HCT116 (cell line): ENCODE data around the gene TRIM5. TPM values are rescaled to one million over a fixed set of nuclear protein-coding genes. Genes with fewer than 3 reads are reported as not detected.
"Not testable (repeated sequence)": the region's sequence is repeated elsewhere in the genome, so short reads cannot be mapped to it uniquely, and the experiment has no call there.

Experiments
- ATAC-seq: fragments of 200-7000 bp; cut with Tn5 transposase; 2 replicates; pipeline ENCODE4 v1.9.1; 2020; ENCODE audit warnings: mild to moderate bottlenecking, moderate library complexity
- BruUV-seq: library from RNA; stranded (reverse); fragments of 400-500 nt; replicated peaks from 2 replicates; lab custom pipeline; 2021; lab: Mats Ljungman, UMichigan
- CTCF ChIA-PET: fragments of 300-600 bp; sonication (Branson Sonifier 250); formaldehyde crosslinking; loops from one replicate; lab custom pipeline; 2021; ENCODE audit warnings: antibody characterized with exemption; lab: Charles Lee
- POLR2A ChIA-PET: fragments of 300-600, 350-600 bp; sonication (Branson Sonifier 250); formaldehyde crosslinking; loops from one replicate; lab custom pipeline; 2021; ENCODE audit warnings: antibody characterized with exemption; lab: Charles Lee
- RAD21 ChIA-PET, 2 experiments: fragments of 300-600 bp; sonication (Branson Sonifier 250); formaldehyde crosslinking; loops; one replicate each; lab custom pipeline; 2023; ENCODE audit warnings: low total read pairs in 2 of 2; ENCODE audit not compliant: uncharacterized antibody in 2 of 2, unreplicated experiment in 2 of 2, low non-redundant PET in 1 of 2; lab: Charles Lee
- DNase-seq: peaks from one replicate; pipeline ENCODE4 v3.0.0-alpha.2; 2010; ENCODE audit warnings: low read depth, low spot score
- H2AFZ ChIP-seq: fragments of 200-600 bp; shearing (Covaris generic), sonication (generic); 2 replicates; pipeline ENCODE4 v1.6.1; 2017; ENCODE audit warnings: low read depth, mixed run types, mixed read lengths, antibody characterized with exemption, low read length; ENCODE audit not compliant: poor library complexity, severe bottlenecking
- H3K27ac ChIP-seq: 2 replicates; pipeline ENCODE4 v1.5.1; 2012; ENCODE audit warnings: low read depth, low read length
- H3K27me3 ChIP-seq: fragments of 200-600 bp; sonication (generic); 2 replicates; pipeline ENCODE4 v1.6.1; 2016; ENCODE audit warnings: mixed run types, low read length, mixed read lengths; ENCODE audit not compliant: insufficient read depth
- H3K36me3 ChIP-seq, 2 experiments: fragments of 200-500 bp in 1 of 2; fragments of 200-600 bp in 1 of 2; sonication (Bioruptor generic) in 1 of 2; sonication (generic) in 1 of 2; 2 replicates each; pipeline versions ENCODE4 v1.5.1 to v1.6.1; 2014 to 2016; ENCODE audit warnings: low read length in 2 of 2, inconsistent platforms in 1 of 2, mixed read lengths in 1 of 2, mixed run types in 1 of 2; ENCODE audit not compliant: insufficient read depth in 2 of 2, control insufficient read depth in 1 of 2
- H3K4me1 ChIP-seq, 2 experiments: fragments of 200-600 bp in 1 of 2; sonication (generic) in 1 of 2; 2 replicates each; pipeline versions ENCODE4 v1.5.1 to v1.6.1; 2012 to 2017; ENCODE audit warnings: low read length in 2 of 2, inconsistent platforms in 1 of 2, mild to moderate bottlenecking in 1 of 2, mixed read lengths in 1 of 2, mixed run types in 1 of 2, moderate library complexity in 1 of 2; ENCODE audit not compliant: insufficient read depth in 2 of 2, control insufficient read depth in 1 of 2
- H3K4me2 ChIP-seq: fragments of 200-600 bp; sonication (generic); 2 replicates; pipeline ENCODE4 v1.6.1; 2017; ENCODE audit warnings: mixed run types, low read length, mixed read lengths
- H3K4me3 ChIP-seq, 2 experiments: fragments of 200-600 bp in 1 of 2; sonication (generic) in 1 of 2; replicated peaks in 1 of 2; 2 replicates each; pipeline ENCODE4 v1.5.1; 2011 to 2016; ENCODE audit warnings: low read length in 2 of 2, control low read depth in 1 of 2, low read depth in 1 of 2, mild to moderate bottlenecking in 1 of 2, mixed read lengths in 1 of 2, mixed run types in 1 of 2
- H3K79me2 ChIP-seq: fragments of 200-600 bp; sonication (generic); 2 replicates; pipeline ENCODE4 v1.6.1; 2017; ENCODE audit warnings: mild to moderate bottlenecking, mixed run types, low read length, moderate library complexity, mixed read lengths; ENCODE audit not compliant: insufficient read depth
- H3K9ac ChIP-seq: fragments of 200-600 bp; sonication (generic); 2 replicates; pipeline ENCODE4 v1.6.1; 2016; ENCODE audit warnings: low read length, mixed read lengths
- H3K9me2 ChIP-seq: fragments of 200-600 bp; sonication (generic), shearing (Covaris generic); 2 replicates; pipeline ENCODE4 v1.6.1; 2017; ENCODE audit warnings: mixed run types, mild to moderate bottlenecking, moderate library complexity; ENCODE audit not compliant: insufficient read depth
- H3K9me3 ChIP-seq, 2 experiments: fragments of 200-500 bp in 1 of 2; fragments of 200-600 bp in 1 of 2; sonication (Bioruptor generic) in 1 of 2; sonication (generic) in 1 of 2; 2 replicates each; pipeline ENCODE4 v1.6.1; 2014 to 2017; ENCODE audit warnings: low read length in 2 of 2, mixed read lengths in 2 of 2, inconsistent platforms in 1 of 2, low read depth in 1 of 2, mild to moderate bottlenecking in 1 of 2, mixed run types in 1 of 2, moderate library complexity in 1 of 2; ENCODE audit not compliant: control insufficient read depth in 1 of 2, insufficient read depth in 1 of 2
- H4K20me1 ChIP-seq: fragments of 200-600 bp; sonication (generic), shearing (Covaris generic); 2 replicates; pipeline ENCODE4 v1.6.1; 2017; ENCODE audit warnings: mixed run types, mild to moderate bottlenecking, moderate library complexity; ENCODE audit not compliant: insufficient read depth
- ATF3 ChIP-seq: IDR thresholded peaks from 2 replicates; pipeline ENCODE4 v1.6.1; 2012
- CEBPB ChIP-seq: IDR thresholded peaks from 2 replicates; pipeline ENCODE4 v1.6.1; 2012; ENCODE audit warnings: low read depth
- EZH2 ChIP-seq: fragments of 200-600 bp; sonication (generic); IDR thresholded peaks from 2 replicates; pipeline ENCODE4 v1.6.1; 2017; ENCODE audit warnings: antibody characterized with exemption, mixed run types
- EZH2phosphoT487 ChIP-seq: fragments of 200-600 bp; IDR thresholded peaks from 2 replicates; pipeline ENCODE4 v1.6.1; 2018; ENCODE audit warnings: antibody characterized with exemption, borderline replicate concordance
- JUND ChIP-seq: IDR thresholded peaks from 2 replicates; pipeline ENCODE4 v1.6.1; 2012
- POLR2AphosphoS5 ChIP-seq: IDR thresholded peaks from 2 replicates; pipeline ENCODE4 v1.6.1; 2011; ENCODE audit warnings: mild to moderate bottlenecking, low read depth, low read length, moderate library complexity
- RAD21 ChIP-seq: IDR thresholded peaks from 2 replicates; pipeline ENCODE4 v1.6.1; 2012; ENCODE audit warnings: low read depth, mild to moderate bottlenecking
- SRF ChIP-seq: IDR thresholded peaks from 2 replicates; pipeline ENCODE4 v1.6.1; 2012; ENCODE audit warnings: low read depth
- ZNF274 ChIP-seq: fragments of 200-500 bp; sonication (Bioruptor generic); IDR thresholded peaks from 2 replicates; pipeline ENCODE4 v1.6.1; 2014; ENCODE audit warnings: mild to moderate bottlenecking, low read depth, low read length, inconsistent platforms
- intact Hi-C: fragments of 100-400 bp; cut with micrococcal nuclease; formaldehyde crosslinking; loops from 2 replicates; pipeline ENCODE4 v1.10.0; 2022
- total RNA-seq: library from RNA; stranded (reverse); gene quantifications from one replicate; pipeline ENCODE4 v1.2.1, GENCODE V29; 2021; ENCODE audit not compliant: unreplicated experiment
- TF ChIP-seq, protein P1 (sequence below), 3 experiments: fragments of 200-600 bp in 1 of 3; sonication (generic) in 1 of 3; IDR thresholded peaks in 2 of 3; conservative IDR thresholded peaks in 1 of 3; 2 replicates each; pipeline ENCODE4 v1.5.1; 2012 to 2017; ENCODE audit warnings: low read depth in 2 of 3, low read length in 2 of 3, antibody characterized with exemption in 1 of 3, borderline replicate concordance in 1 of 3, control low read depth in 1 of 3, mild to moderate bottlenecking in 1 of 3, mixed read lengths in 1 of 3, mixed run types in 1 of 3, moderate library complexity in 1 of 3; ENCODE audit not compliant: insufficient read depth in 1 of 3

Gene TRIM5
- total RNA-seq, 1 experiment from 2014 or later = 13.7 TPM

DNA sequence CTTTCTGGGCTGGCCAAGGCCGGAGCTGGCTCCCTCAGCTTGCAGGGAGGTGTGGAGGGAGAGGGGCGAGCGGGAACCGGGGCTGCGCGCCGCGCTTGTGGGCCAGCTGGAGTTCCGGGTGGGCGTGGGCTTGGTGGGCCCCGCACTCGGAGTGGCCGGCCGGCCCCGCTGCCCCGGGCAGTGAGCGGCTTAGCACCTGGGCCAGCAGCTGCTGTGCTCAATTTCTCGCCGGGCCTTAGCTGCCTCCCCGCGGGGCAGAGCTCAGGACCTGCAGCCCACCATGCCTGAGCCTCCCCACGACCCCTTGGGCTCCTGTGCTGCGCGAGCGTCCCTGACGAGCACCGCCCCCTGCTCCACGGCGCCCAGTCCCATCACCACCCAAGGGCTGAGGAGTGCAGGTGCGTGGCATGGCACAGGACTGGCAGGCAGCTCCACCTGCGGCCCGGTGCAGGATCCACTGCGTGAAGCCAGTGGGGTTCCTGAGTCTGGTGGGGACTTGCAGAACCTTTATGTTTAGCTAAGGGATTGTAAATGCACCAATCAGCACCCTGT is 1.9 kb downstream of the TRIM5 start:
- H3K4me1 ChIP-seq = peaks cover 4 to 13% of the 10 kb centered on the region in 2 experiments; a peak in 2 of 4 replicates
- H3K9me3 ChIP-seq, BruUV-seq, DNase-seq, H3K79me2 ChIP-seq, H3K9me2 ChIP-seq, RAD21 ChIA-PET, H4K20me1 ChIP-seq, H2AFZ ChIP-seq, H3K27ac ChIP-seq, POLR2A ChIA-PET, CTCF ChIA-PET, ATAC-seq, H3K4me3 ChIP-seq, H3K4me2 ChIP-seq, H3K9ac ChIP-seq, H3K27me3 ChIP-seq, H3K36me3 ChIP-seq: not testable (repeated sequence)
- intact Hi-C loops = loop anchor here (10.0 kb wide), 1 partner anchor 642 kb away; the partner anchor contains the start of gene CAVIN3

DNA sequence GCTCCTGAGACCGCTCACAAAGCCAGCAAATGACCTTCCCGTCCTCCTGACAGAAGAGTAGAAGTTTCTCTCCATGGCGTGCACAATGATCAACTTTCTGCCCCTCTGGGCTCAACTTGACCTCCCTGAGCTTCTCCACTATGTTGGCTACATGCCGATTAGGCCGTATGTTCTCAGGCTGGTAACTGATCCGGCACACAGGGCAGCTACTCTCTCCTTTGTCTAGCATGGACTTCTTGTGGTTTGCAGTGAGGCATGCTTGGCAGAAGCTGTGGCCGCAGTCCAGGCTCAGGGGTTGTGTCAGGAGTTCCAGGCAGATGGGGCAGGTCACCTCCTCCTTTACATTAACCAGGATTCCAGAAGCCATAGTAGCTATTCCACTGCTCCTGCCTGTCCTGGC is 5.1 kb downstream of the TRIM5 start:
- RAD21 ChIA-PET = no interaction called here
- ATAC-seq (no peak), DNase-seq (no peak)
- Histone ChIP-seq H3K4me3 (no peak overlapping the region), H3K9ac (no peak overlapping the region), H2AFZ (no peak overlapping the region), H3K9me2 (no peaks in the 10 kb centered on the region), H3K4me1 (peaks cover 0 to 7% of the 10 kb centered on the region in 2 experiments; a peak in 2 of 4 replicates), H3K36me3 (peaks cover 0 to 3% of the 10 kb centered on the region in 2 experiments; a peak in 2 of 4 replicates), H3K27ac (no peak overlapping the region), H3K4me2 (no peak overlapping the region), H4K20me1 (no peaks in the 10 kb centered on the region), H3K9me3 (no peaks in the 10 kb centered on the region), H3K79me2 (no peaks in the 10 kb centered on the region), H3K27me3 (no peaks in the 10 kb centered on the region)
- no TSS peak for BruUV-seq
- POLR2A ChIA-PET = no interaction called here
- CTCF ChIA-PET = no interaction called here
- intact Hi-C loops = loop anchor here (10.0 kb wide), 1 partner anchor 645 kb away; the partner anchor contains the start of gene CAVIN3
- TF ChIP-seq EZH2 = no peak
- TF ChIP-seq JUND = no peak
- TF ChIP-seq ZNF274 = no peak
- no peak for TF ChIP-seq CEBPB
- TF ChIP-seq, protein P1, sequence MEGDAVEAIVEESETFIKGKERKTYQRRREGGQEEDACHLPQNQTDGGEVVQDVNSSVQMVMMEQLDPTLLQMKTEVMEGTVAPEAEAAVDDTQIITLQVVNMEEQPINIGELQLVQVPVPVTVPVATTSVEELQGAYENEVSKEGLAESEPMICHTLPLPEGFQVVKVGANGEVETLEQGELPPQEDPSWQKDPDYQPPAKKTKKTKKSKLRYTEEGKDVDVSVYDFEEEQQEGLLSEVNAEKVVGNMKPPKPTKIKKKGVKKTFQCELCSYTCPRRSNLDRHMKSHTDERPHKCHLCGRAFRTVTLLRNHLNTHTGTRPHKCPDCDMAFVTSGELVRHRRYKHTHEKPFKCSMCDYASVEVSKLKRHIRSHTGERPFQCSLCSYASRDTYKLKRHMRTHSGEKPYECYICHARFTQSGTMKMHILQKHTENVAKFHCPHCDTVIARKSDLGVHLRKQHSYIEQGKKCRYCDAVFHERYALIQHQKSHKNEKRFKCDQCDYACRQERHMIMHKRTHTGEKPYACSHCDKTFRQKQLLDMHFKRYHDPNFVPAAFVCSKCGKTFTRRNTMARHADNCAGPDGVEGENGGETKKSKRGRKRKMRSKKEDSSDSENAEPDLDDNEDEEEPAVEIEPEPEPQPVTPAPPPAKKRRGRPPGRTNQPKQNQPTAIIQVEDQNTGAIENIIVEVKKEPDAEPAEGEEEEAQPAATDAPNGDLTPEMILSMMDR (IDR thresholded peaks at IDR 0.05 in 2 of 3, conservative IDR thresholded peaks at IDR 0.05 in 1 of 3; ENCODE audit: borderline replicate concordance in 1 of 3, insufficient read depth in 1 of 3, low read depth in 2 of 3, low read length in 2 of 3) = no peak
- no peak for TF ChIP-seq RAD21
- TF ChIP-seq POLR2AphosphoS5 = no peak
- TF ChIP-seq ATF3 = no peak
- no peak for TF ChIP-seq SRF
- TF ChIP-seq EZH2phosphoT487 = no peak
